ENCODE results near the gene DRC7.
"Not testable (repeated sequence)": the region's sequence is repeated elsewhere in the genome, so short reads cannot be mapped to it uniquely, and the experiment has no call there.

The DRC7 gene

DNA sequence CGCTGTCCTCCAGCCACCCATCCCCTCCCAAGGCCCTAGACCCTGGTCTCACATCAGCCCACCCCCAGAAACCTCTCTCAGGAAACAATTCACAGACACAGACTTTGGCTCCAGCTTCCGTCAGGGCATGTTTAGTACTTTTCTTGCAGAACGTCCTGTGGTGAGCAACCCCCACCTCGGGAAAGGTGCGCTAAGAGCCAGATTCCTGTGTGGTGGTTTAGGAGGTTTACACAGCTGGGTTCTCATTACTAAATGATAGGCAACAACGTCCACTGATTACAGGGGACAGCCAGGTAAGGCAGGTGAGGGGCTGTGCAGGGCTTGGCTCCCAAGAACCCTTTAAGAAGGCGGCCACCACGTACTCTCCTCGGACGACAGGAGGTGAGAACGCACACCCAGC is 78.4 kb downstream of the DRC7 start:
- TF ChIP-seq, protein P1, sequence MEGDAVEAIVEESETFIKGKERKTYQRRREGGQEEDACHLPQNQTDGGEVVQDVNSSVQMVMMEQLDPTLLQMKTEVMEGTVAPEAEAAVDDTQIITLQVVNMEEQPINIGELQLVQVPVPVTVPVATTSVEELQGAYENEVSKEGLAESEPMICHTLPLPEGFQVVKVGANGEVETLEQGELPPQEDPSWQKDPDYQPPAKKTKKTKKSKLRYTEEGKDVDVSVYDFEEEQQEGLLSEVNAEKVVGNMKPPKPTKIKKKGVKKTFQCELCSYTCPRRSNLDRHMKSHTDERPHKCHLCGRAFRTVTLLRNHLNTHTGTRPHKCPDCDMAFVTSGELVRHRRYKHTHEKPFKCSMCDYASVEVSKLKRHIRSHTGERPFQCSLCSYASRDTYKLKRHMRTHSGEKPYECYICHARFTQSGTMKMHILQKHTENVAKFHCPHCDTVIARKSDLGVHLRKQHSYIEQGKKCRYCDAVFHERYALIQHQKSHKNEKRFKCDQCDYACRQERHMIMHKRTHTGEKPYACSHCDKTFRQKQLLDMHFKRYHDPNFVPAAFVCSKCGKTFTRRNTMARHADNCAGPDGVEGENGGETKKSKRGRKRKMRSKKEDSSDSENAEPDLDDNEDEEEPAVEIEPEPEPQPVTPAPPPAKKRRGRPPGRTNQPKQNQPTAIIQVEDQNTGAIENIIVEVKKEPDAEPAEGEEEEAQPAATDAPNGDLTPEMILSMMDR (IDR thresholded peaks at IDR 0.05; ENCODE audit: extremely low read depth, missing control alignments) = no peak
- DNase-seq (ENCODE audit: low spot score) = no peak

DNA sequence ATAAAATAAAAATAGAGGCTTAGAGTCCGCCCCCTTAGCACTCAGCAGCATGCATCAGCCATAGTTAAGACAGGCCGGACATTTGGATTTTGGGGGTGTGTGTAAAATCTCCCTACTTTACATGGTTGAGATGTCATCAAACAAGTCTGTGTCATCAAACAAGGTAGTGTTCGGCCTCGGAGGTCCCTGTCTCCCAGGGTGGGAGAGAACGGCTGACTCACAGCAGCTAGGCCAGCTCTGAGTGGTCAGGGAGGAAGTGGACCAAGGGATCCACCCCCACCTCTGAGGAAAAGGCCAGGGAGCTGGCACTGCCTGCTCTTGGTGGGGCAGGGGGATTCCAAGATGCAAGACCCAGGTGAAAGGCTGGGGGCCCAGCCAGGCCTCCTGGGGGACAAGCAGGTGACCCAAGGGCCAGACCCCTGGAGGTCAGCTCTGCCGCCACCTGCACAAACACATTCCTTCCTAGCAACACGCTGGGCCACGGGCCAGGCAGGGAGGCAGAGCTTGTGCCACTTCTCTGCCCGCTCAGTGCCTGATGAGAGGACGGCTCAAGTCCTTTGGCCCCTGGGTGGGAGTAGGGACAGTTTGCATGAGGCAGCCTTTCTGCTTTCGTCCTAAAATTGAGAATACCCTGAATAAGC is 79.2 kb downstream of the DRC7 start:
- TF ChIP-seq, protein P1 (IDR thresholded peaks at IDR 0.05; ENCODE audit: extremely low read depth, missing control alignments) = no peak
- DNase-seq (ENCODE audit: low spot score) = no peak

DNA sequence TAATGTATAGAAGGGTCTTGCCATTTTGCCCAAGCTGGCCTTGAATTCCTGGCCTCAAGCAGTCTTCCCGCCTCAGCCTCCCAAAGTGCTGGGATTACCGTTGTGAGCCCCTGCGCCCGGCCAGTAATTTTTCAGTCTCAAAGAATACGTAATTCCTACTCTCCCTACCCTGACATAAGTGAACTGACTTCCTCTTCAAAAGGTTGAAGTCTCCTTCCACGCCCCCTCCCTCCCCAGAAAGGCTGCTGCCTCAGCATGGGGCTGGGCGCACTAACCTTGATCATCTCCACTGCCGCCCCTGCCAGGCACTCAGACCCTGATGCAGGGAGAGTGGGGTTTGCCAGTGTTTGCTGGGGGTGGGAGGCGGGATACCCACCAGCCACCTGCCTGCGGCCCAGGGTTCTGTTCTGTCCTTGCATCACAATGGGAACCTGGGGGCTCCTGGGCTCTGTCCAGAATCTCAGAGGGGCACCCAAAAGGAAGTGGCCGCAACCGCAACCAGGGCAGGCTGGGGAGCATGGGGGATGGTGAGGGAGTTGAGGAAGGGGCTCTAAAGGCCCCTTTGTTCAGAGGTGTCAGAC is 80.2 kb downstream of the DRC7 start:
- DNase-seq (ENCODE audit: low spot score) = no peak
- TF ChIP-seq, protein P1 (IDR thresholded peaks at IDR 0.05; ENCODE audit: extremely low read depth, missing control alignments) = no peak

DNA sequence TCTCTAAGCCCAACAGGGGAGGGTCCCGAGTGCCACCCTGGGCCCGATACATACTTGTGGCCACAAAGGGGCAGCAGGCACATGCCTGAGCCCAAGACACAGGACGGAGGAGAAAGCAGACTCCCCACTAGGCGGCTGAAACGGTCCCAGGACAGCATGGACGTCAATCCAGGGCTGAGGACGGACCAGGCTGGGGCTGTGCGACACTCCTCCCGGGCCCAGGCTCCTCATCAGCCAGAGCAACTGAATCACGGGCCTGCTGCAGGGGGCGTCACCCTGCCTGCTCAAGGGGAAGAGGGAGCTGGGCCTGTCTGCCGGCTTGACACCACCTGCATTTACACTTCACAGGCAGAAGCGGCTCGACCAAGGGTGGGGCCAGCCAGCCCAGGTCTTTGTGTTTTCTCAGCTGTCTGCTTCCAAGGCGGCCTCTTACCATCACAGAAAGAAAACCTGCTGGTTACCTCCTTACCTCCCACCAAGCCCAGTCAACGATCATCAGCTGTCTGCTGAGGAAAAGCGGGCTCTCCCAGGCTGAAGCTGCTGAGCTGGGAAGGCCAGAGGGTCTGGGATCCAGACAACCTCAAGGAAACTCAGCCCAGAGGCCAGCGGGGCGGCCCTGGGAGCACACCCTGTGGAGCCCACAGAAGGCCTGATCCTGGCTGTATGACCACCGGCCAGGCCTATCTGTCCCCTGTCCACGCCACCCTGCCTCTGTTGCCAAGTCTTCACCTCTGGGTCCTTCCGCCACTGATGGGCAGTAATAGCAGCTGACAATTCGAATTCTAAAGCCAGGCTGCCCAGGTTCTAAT is 81.3 kb downstream of the DRC7 start:
- DNase-seq (ENCODE audit: low spot score) = no peak
- TF ChIP-seq, protein P1 (IDR thresholded peaks at IDR 0.05; ENCODE audit: extremely low read depth, missing control alignments) = no peak

DNA sequence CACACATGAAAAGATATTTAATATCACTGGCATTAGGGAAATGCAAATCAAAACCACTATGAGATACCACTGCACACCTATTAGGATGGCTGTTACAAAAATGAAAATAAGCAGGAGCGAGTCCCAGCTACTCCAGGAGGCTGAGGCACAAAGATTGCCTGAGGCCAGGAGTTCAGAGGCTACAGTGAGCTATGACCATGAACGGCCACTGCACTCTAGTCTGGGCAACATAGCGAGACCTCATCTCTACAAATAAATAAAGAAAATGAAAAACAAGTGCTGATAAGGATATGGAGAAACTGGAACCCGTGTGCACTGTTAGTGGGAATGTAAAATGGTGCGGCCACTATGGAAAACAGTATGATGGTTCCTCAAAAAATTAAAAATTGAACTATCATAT is 84.1 kb downstream of the DRC7 start:
- TF ChIP-seq, protein P1 (IDR thresholded peaks at IDR 0.05; ENCODE audit: extremely low read depth, missing control alignments) = no peak
- DNase-seq (ENCODE audit: low spot score) = no peak

DNA sequence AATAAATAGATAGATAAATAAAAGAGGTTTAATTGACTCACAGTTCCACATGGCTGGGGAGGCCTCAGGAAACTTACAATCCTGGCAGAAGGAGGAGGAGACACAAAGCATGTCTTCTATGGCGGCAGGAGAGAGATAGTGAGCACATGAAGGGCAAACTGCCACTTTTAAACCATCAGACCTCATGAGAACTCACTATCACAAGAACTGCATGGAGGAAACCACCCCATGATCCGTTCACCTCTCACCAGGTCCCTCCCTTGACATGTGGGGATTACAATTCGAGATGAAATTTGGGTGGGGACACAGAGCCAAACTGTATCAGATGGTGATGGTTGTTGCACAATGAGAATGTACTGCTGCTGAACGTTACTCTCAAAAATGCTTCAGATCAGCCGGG is 85.2 kb downstream of the DRC7 start:
- not testable (repeated sequence) for DNase-seq (ENCODE audit: low spot score)

DNA sequence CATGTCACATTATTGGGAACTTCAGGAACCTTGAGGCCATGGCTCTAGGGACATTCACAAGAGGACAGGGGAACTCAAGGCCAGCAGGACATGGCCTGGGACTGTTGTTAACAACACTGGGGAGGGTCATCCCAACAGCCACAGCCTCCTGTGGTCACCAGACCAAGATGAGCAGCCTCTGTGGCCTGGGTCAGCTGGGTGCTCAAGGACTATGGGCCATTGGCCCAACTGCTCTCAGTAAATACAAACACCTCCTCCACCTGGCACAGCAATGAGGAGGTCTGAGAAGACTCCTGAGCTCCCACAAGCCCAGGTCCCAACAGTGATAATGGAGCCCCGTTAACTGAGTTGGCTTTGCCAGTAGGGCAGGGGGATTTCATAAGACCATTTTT is 86.7 kb downstream of the DRC7 start:
- TF ChIP-seq, protein P1 (IDR thresholded peaks at IDR 0.05; ENCODE audit: extremely low read depth, missing control alignments) = no peak
- no peak for DNase-seq (ENCODE audit: low spot score)
